Keratinocyte (primary cell): ENCODE measurements around the gene NR2C1. TPM values are rescaled to one million over a fixed set of nuclear protein-coding genes. Genes with fewer than 3 reads are reported as not detected.

Experiments used
- DNase-seq: peaks from one replicate; pipeline ENCODE4 v3.0.0-alpha.2; 2011; ENCODE audit warnings: low read depth, missing footprints, low spot score
- FAIRE-seq: peaks from 2 replicates; lab custom pipeline; 2011; peaks lifted over from hg19 to GRCh38; lab: Jason Lieb, UNC
- H2AFZ ChIP-seq: 2 replicates; pipeline ENCODE4 v1.6.0; 2012; ENCODE audit warnings: low read length, control low read depth, inconsistent platforms; ENCODE audit not compliant: control insufficient read depth
- H3K27ac ChIP-seq: 2 replicates; pipeline ENCODE4 v1.5.1; 2011; ENCODE audit warnings: low read length; ENCODE audit not compliant: control insufficient read depth, insufficient read depth
- H3K27me3 ChIP-seq: 3 replicates; pipeline ENCODE4 v1.6.0; 2011; ENCODE audit warnings: low read length; ENCODE audit not compliant: control insufficient read depth, insufficient read depth; ENCODE audit errors: extremely low read depth
- H3K36me3 ChIP-seq, 2 experiments: 2 replicates in 1 of 2; 3 replicates in 1 of 2; pipeline ENCODE4 v1.5.1; 2011; ENCODE audit warnings: low read length in 2 of 2, mild to moderate bottlenecking in 1 of 2; ENCODE audit not compliant: control insufficient read depth in 2 of 2, insufficient read depth in 2 of 2; ENCODE audit errors: extremely low read depth in 1 of 2
- H3K4me1 ChIP-seq: 3 replicates; pipeline ENCODE4 v1.5.1; 2011; ENCODE audit warnings: low read length; ENCODE audit not compliant: control insufficient read depth, insufficient read depth; ENCODE audit errors: extremely low read depth
- H3K4me2 ChIP-seq: 3 replicates; pipeline ENCODE4 v1.6.0; 2011; ENCODE audit warnings: low read depth, low read length; ENCODE audit not compliant: control insufficient read depth, insufficient read depth; ENCODE audit errors: extremely low read depth
- H3K4me3 ChIP-seq, 3 experiments: fragments of 200-600 bp in 1 of 3; sonication (generic) in 1 of 3; 2 replicates in 2 of 3; 3 replicates in 1 of 3; pipeline ENCODE4 v1.5.1; 2011 to 2016; ENCODE audit warnings: low read length in 3 of 3, mild to moderate bottlenecking in 3 of 3, control low read depth in 2 of 3, inconsistent platforms in 1 of 3, low read depth in 1 of 3, mixed read lengths in 1 of 3, mixed run types in 1 of 3, moderate library complexity in 1 of 3; ENCODE audit not compliant: control insufficient read depth in 2 of 3, insufficient read depth in 2 of 3; ENCODE audit errors: extremely low read depth in 1 of 3
- H3K79me2 ChIP-seq: 2 replicates; pipeline ENCODE4 v1.6.0; 2012; ENCODE audit warnings: low read length; ENCODE audit not compliant: control insufficient read depth, insufficient read depth
- H3K9ac ChIP-seq: 3 replicates; pipeline ENCODE4 v1.6.0; 2011; ENCODE audit warnings: low read length; ENCODE audit not compliant: control insufficient read depth, insufficient read depth; ENCODE audit errors: extremely low read depth
- H3K9me1 ChIP-seq: 3 replicates; pipeline ENCODE4 v1.6.0; 2011; ENCODE audit warnings: low read length; ENCODE audit not compliant: control insufficient read depth, insufficient read depth; ENCODE audit errors: extremely low read depth
- H3K9me3 ChIP-seq: 2 replicates; pipeline ENCODE4 v1.5.1; 2012; ENCODE audit warnings: low read depth, low read length; ENCODE audit not compliant: control insufficient read depth
- H4K20me1 ChIP-seq: 3 replicates; pipeline ENCODE4 v1.6.0; 2011; ENCODE audit warnings: low read length; ENCODE audit not compliant: control insufficient read depth, insufficient read depth; ENCODE audit errors: extremely low read depth
- CTCF ChIP-seq, 3 experiments: IDR thresholded peaks in 1 of 3; conservative IDR thresholded peaks in 1 of 3; optimal IDR thresholded peaks in 1 of 3; 2 replicates in 2 of 3; 3 replicates in 1 of 3; pipeline versions ENCODE3 to v1.5.1; 2011; ENCODE audit warnings: low read length in 3 of 3, mild to moderate bottlenecking in 3 of 3, moderate library complexity in 2 of 3, control low read depth in 1 of 3, inconsistent platforms in 1 of 3; ENCODE audit not compliant: insufficient read depth in 2 of 3; ENCODE audit errors: extremely low read depth in 1 of 3
- EZH2 ChIP-seq: IDR thresholded peaks from one replicate; pipeline ENCODE4 v1.6.1; 2012; ENCODE audit warnings: inconsistent platforms, mild to moderate bottlenecking, low read length, moderate library complexity
- dilution Hi-C: fragments of 300-500 bp; cut with MboI; formaldehyde crosslinking; loops from one replicate; pipeline ENCODE4 v1.7.0; 2020; ENCODE audit warnings: low sequenced_read_pairs; ENCODE audit not compliant: extremely low pct_ligation_motif_present
- polyA plus RNA-seq, 5 experiments: library from polyadenylated mRNA; depleted of rRNA in 3 of 5; stranded (reverse) in 3 of 5; stranded (forward) in 1 of 5; unstranded in 1 of 5; fragments of >200 nt; gene quantifications; 1 replicate in 1 of 5; 2 replicates in 3 of 5; 3 replicates in 1 of 5; pipeline versions ENCODE4 v1.2.1 to v1.2.3, GENCODE V29; 2011 to 2012; ENCODE audit warnings: missing spikeins in 2 of 5, low read depth in 1 of 5, low replicate concordance in 1 of 5

Gene NR2C1
- polyA plus RNA-seq, 1 donor (not counting 4 experiments of a cell fraction or from before 2014, with no cell fraction given): 32.0 TPM

DNA sequence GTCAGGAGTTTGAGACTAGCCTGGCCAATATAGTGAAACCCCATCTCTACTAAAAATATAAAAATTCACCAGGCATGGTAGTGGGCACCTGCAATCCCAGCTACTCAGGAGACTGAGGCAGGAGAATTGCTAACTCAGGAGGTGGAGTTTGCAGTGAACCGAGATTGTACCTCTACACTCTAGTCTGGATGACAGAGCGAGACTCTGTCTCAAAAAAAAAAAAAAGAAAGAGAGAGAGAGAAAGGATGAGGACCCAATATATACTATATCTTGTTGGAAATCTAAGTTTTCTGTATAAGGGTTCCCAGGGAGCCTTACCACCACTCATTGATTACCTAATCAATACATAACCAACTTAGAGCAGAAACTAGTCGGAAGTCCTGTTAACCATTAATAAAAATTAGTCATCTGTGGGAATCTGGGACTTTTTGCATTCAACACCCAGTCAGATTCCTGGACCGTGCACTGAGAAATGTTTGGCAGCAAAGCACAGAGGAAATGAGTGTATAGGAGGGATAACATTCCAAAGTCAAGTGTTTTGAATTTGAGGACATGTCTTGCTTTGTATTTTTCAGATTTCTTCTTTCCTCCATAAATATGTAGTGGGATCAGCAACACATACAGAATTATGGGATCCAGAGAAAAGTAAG is 44.8 kb upstream of the NR2C1 start:
- H3K79me2 ChIP-seq: peaks cover 31% of the 10 kb centered on the region
- H3K36me3 ChIP-seq: peaks cover 2 to 11% of the 10 kb centered on the region in 2 experiments
- H3K4me2 ChIP-seq: peak overlapping the region; percentile 68
- H3K4me3 ChIP-seq: peak overlapping the region in 1 of 3 experiments; percentile 0
- H3K27me3 ChIP-seq: no peaks in the 10 kb centered on the region
- no peak overlapping the region for H2AFZ ChIP-seq
- DNase-seq: no peak
- peak; percentile 91 for FAIRE-seq
- peaks cover 51% of the 10 kb centered on the region for H3K4me1 ChIP-seq
- peak overlapping the region; percentile 99 for H3K27ac ChIP-seq
- H3K9ac ChIP-seq: peak overlapping the region; percentile 93
- TF ChIP-seq EZH2: no peak
- no peak for TF ChIP-seq CTCF (optimal IDR thresholded peaks at IDR 0.05 in 1 of 3, IDR thresholded peaks at IDR 0.05 in 1 of 3, conservative IDR thresholded peaks at IDR 0.05 in 1 of 3; ENCODE audit: extremely low read depth in 1 of 3, insufficient read depth in 2 of 3, low read length in 3 of 3)
- dilution Hi-C loops: no loop called here
- no peaks in the 10 kb centered on the region for H3K9me3 ChIP-seq
- no peaks in the 10 kb centered on the region for H3K9me1 ChIP-seq
- no peaks in the 10 kb centered on the region for H4K20me1 ChIP-seq

DNA sequence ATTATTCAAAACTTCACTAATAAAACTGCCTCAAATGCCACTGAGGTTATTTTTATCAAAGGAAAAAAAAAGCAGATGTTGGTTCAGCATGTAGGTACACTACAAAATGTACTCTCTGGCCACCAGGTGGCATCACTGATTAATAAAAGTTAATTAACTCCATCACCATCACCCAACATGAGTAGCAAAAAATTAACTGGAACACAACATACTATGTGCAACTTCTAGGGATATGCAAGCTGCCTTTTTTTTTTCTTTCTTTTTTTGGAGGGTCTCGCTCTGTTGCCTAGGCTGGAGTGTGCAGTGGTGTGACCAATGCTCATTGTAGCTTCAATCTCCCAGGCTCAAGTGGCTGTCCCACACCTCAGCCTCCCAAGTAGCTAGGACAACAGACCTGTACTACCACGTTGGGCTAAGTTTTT is 43.8 kb upstream of the NR2C1 start:
- Histone ChIP-seq H2AFZ (no peak overlapping the region), H3K27me3 (no peaks in the 10 kb centered on the region), H3K4me2 (peak overlapping the region; percentile 99), H3K27ac (peak overlapping the region; percentile 99), H3K79me2 (peaks cover 37% of the 10 kb centered on the region), H3K4me1 (peaks cover 51% of the 10 kb centered on the region), H3K9ac (peak overlapping the region; percentile 93), H3K9me1 (no peaks in the 10 kb centered on the region), H3K36me3 (peaks cover 8 to 18% of the 10 kb centered on the region in 2 experiments), H3K4me3 (peak overlapping the region; percentile 0 to 94 (median 87)), H3K9me3 (no peaks in the 10 kb centered on the region), H4K20me1 (no peaks in the 10 kb centered on the region)
- dilution Hi-C loops: no loop called here
- TF ChIP-seq EZH2 (no peak), CTCF (optimal IDR thresholded peaks at IDR 0.05 in 1 of 3, IDR thresholded peaks at IDR 0.05 in 1 of 3, conservative IDR thresholded peaks at IDR 0.05 in 1 of 3; ENCODE audit: extremely low read depth in 1 of 3, insufficient read depth in 2 of 3, low read length in 3 of 3) (peak in 2 of 3 experiments; percentile 34 to 74)
- FAIRE-seq: no peak
- no peak for DNase-seq
